ENCODE results near the gene REXO4.

The REXO4 gene, protein sequence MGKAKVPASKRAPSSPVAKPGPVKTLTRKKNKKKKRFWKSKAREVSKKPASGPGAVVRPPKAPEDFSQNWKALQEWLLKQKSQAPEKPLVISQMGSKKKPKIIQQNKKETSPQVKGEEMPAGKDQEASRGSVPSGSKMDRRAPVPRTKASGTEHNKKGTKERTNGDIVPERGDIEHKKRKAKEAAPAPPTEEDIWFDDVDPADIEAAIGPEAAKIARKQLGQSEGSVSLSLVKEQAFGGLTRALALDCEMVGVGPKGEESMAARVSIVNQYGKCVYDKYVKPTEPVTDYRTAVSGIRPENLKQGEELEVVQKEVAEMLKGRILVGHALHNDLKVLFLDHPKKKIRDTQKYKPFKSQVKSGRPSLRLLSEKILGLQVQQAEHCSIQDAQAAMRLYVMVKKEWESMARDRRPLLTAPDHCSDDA

GRCh38 chr9:133417541-133418461 lies at the start of gene REXO4:
Gene REXO4 (minus strand): TSS chr9:133418010. CDS start chr9:133417844, 166 bp downstream.
- no peak for TF ChIP-seq CTCF (conservative IDR thresholded peaks at IDR 0.05)

GRCh38 chr9:133467101-133467500 lies 49.3 kb upstream of the REXO4 start:
- peak; percentile 18; the same call in 1 of the 2 replicates for TF ChIP-seq CTCF (conservative IDR thresholded peaks at IDR 0.05)

More at GRCh38 chr9:133417541-133418461, at the start of gene REXO4:
- peak within 1 kb of the TSS; percentile 89 for H3K27ac ChIP-seq

GRCh38 chr9:133465984-133466383 lies 48.2 kb upstream of the REXO4 start:
- H3K27ac ChIP-seq = no peak overlapping the region
- TF ChIP-seq CTCF (conservative IDR thresholded peaks at IDR 0.05) = no peak

More at GRCh38 chr9:133467101-133467500, 49.3 kb upstream of the REXO4 start:
- H3K27ac ChIP-seq = no peak overlapping the region

DNA sequence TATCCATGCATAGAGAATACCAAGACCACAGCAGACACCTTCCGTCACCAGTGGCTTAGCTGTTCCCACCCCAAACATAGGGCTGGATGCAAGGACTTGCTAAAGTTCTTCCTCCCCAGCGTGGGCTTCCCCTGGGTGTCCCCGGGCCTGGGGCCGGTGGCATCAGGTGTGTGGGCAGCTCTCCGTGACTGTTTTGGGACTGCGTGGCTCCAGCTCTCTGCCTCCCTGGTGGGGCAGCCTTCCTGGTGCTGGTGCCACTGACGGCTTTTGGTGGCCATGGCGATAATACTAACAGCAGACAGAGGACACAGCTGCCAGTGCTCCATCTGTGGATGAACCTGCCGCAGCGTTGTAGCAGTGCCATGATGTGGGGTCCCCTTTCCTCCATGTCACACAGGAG lies 46.8 kb upstream of the REXO4 start:
- no peak for TF ChIP-seq CTCF (conservative IDR thresholded peaks at IDR 0.05)

DNA sequence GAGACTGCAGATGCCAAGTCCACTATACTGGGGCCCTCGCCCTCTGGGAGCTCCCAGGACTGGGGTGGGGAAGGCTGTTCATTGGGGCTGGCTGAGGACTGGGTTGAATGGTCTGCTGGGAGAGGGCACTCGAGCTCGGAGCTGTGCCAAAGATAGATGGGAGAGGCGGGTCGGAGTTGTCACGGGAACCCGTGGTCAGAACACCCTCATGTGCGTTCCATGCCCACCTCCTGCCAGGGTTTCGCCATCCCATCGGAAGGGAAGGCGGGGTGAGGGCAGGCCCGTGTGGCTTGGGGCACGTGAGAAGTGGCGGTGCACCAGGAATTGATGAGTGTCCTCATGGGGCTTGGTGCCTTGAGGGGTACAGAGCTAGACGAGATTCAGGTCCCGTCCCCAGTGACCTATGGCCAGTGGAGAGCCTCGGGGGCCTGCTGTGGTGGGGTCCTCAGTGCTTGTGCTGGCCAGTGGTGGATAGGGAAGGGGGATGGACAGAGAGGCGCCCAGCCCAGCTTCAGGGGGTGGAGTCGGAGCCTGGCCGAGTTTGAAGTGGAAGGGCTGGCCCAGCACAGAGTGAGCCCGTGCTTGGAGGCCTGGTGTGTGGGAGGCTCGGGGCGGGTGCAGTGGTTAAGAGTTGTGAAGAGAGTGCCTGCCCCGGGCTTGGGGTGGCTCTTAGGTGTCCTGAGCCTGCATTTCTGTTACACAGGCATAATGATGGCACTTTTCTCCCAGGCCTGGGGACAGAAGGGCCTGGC lies 46.2 kb upstream of the REXO4 start:
- H3K27ac ChIP-seq = no peak overlapping the region
- TF ChIP-seq CTCF (conservative IDR thresholded peaks at IDR 0.05) = no peak

More for the DNA sequence above, 46.8 kb upstream of the REXO4 start:
- no peak overlapping the region for H3K27ac ChIP-seq

DNA sequence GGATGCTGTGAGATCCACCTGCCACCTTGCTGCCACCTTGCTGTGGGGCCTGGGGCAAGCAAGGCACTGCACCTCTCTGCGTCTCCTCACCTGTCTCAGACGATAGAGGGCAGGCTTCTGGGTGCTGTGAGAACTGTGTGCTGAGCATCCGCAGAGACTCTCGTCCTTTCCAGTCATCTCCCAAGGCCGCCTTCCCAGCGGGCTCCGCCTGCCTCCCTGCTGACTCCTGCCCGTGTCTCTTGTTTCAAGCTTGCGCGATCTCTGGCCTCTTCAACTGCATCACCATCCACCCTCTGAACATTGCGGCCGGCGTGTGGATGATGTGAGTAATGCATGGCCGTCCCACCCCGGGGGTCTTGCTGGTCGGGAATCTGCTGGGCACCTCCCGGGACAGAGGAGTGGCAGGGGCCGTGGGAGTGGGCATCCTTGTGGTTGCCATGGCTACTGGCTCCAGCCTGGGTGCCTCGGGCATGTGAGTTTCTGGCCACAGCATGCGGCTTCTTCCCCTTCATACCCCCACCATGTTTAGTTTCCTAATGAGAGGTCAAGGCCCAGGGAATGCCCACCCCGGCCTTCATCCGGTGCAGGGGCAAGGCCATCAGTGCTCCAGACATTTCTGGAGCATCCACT lies 45.5 kb upstream of the REXO4 start:
- peak; percentile 62 for TF ChIP-seq CTCF (conservative IDR thresholded peaks at IDR 0.05)
- no peak overlapping the region for H3K27ac ChIP-seq
